ENCODE results near the gene ATG4B. TPM values are rescaled to one million over a fixed set of nuclear protein-coding genes. Genes with fewer than 3 reads are reported as not detected.

Gene ATG4B
- 49.2 to 65.1 TPM (median 52.3 TPM) in 5 replicates for total RNA-seq (2022; extraction: Qiagen RNA extraction; ENCODE audit: low read depth)

GRCh38 chr2:241637018-241637794, at the start of gene ATG4B, which contains the start of gene THAP4:
ATG4B (plus strand) TSS chr2:241637693; CDS start chr2:241637715, 22 bp downstream.
THAP4 (minus strand) TSS chr2:241637158; CDS start chr2:241637017, 141 bp downstream.

GRCh38 chr2:241686650-241687425, 49.3 kb downstream of the ATG4B start, which contains the start of gene DTYMK:
DTYMK (minus strand) TSS chr2:241686815; CDS start chr2:241686783, 32 bp downstream.

GRCh38 chr2:241701399-241702154, 64.1 kb downstream of the ATG4B start, which contains the start of gene ING5:
ING5 (plus strand) TSS chr2:241702039; CDS start chr2:241702066, 27 bp downstream.

Other genes with a start within 250 kb of the ATG4B start
- 90.8 to 115 TPM (median 105 TPM) in 5 replicates for gene STK25, start 129.1 kb upstream of the ATG4B start, total RNA-seq (2022; extraction: Qiagen RNA extraction; ENCODE audit: low read depth)
- gene BOK, start 78.9 kb upstream of the ATG4B start, total RNA-seq (2022; extraction: Qiagen RNA extraction; ENCODE audit: low read depth), result 21.8 to 34.1 TPM (median 29.4 TPM) in 5 replicates
- 58.1 to 87.7 TPM (median 74.3 TPM) in 5 replicates for gene THAP4, start 535 bp upstream of the ATG4B start, total RNA-seq (2022; extraction: Qiagen RNA extraction; ENCODE audit: low read depth)
- gene DTYMK, start 49.1 kb downstream of the ATG4B start, total RNA-seq (2022; extraction: Qiagen RNA extraction; ENCODE audit: low read depth), result 112 to 148 TPM (median 134 TPM) in 5 replicates
- gene ING5, start 64.3 kb downstream of the ATG4B start, total RNA-seq (2022; extraction: Qiagen RNA extraction; ENCODE audit: low read depth), result 20.7 to 23.8 TPM (median 23.1 TPM) in 5 replicates
- gene D2HGDH, start 96.9 kb downstream of the ATG4B start, total RNA-seq (2022; extraction: Qiagen RNA extraction; ENCODE audit: low read depth), result 7.6 to 12.6 TPM (median 8.7 TPM) in 5 replicates
- gene GAL3ST2, start 139.1 kb downstream of the ATG4B start, total RNA-seq (2022; extraction: Qiagen RNA extraction; ENCODE audit: low read depth), result 0.24 to 0.44 TPM (median 0.34 TPM) in 4 of 5 replicates, not detected in the other
- 0.14 to 0.45 TPM (median 0.31 TPM) in 5 replicates for gene NEU4, start 171.5 kb downstream of the ATG4B start, total RNA-seq (2022; extraction: Qiagen RNA extraction; ENCODE audit: low read depth)
- gene PDCD1, start 221.2 kb downstream of the ATG4B start, total RNA-seq (2022; extraction: Qiagen RNA extraction; ENCODE audit: low read depth), result not detected in 5 replicates
- not detected in 5 replicates for gene RTP5, start 232.0 kb downstream of the ATG4B start, total RNA-seq (2022; extraction: Qiagen RNA extraction; ENCODE audit: low read depth)

Measured in A549 treated with CpdA at 1 μM for 4 hours (cell line).